Measurements from ENCODE around the gene MYPOP.

The MYPOP gene, protein sequence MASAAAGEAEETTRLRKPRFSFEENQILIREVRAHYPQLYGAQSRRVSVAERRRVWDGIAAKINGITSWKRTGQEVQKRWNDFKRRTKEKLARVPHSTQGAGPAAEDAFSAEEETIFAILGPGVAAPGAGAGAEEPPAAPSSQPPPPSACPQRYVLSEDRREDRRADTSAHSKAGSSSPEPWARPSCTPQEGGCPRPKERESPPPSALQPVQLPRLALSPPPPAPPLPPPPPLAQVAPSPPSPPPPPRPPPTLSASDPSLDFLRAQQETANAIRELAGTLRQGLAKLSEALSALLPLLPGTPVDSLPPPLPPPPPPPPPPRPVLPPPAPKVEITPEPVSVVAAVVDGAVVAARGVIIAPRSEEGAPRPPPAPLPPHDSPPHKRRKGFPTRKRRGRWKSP

DNA sequence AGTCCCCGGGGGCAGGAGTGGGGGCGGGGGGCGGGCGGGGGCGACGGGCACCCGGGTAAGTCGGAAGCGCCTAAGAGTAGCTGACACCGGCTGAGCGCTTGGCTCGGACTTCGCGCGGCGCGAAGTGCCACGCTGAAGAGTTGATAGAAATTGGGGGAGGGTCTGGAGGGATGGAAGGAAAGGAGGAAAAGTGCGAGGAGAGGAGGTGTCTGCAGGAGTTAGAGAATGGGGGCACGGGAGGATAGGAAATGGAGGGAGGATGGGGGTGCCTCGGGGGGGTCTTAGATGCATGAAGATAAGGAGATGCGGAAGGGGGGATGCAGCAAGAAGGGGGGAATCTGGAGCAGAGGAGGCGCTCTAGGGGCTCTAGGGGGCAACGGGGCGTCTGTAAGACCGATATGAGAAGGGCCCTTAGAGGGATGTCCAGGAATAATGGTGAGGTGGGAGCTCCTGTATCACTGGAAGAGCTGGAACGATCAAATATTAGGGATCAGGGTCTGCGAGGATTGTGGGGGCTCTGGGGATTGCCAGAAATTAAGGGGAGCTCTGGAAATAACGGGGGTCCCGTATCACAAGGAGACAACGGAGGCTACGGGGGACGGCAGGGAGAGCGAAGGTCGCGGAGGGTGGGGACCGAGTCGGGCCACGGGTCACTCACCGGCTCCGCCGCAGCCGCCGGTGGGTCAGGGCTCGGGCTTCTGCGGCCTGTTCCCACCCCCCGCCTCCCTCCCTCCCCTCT lies at the start of gene MYPOP:
Gene MYPOP (minus strand): TSS at position 702 of the 739 bp plus-strand sequence. CDS start 840 bp downstream, outside the sequence.
- peak within 1 kb of the TSS; percentile 83 for H3K9ac ChIP-seq (ENCODE audit: low read depth, low read length)
- H3K4me1 ChIP-seq (ENCODE audit: insufficient read depth, low read length) = peaks cover 4% of the 10 kb centered on the region; the same call in 1 of the 2 replicates
- H3K9me3 ChIP-seq (ENCODE audit: control insufficient read depth, insufficient read depth, low read length) = no peaks in the 10 kb centered on the region
- peaks cover 3% of the 10 kb centered on the region; the same call in 1 of the 2 replicates for H3K36me3 ChIP-seq (ENCODE audit: insufficient read depth, low read length)

DNA sequence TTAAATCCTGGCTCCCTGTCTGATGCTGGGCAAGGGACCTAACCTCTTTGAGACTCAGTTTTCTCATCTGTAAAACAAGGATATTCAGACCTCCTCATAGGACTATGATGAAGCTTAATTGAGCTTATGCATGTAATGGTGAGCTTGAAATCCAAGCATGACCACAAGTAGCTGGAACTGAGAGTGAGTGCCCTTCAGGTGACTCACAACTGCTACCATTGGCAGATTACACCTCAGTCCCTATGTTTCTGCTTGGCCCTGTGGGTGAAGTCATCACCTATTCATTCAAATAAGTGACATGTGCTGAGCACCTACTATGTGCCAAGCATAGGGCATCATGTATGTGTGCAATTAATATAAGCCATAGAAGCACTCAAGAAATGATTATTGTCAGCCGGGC lies 45.5 kb upstream of the MYPOP start:
- Histone ChIP-seq H3K9me3 (ENCODE audit: control insufficient read depth, insufficient read depth, low read length) (no peaks in the 10 kb centered on the region), H3K4me1 (ENCODE audit: insufficient read depth, low read length) (no peaks in the 10 kb centered on the region), H3K9ac (ENCODE audit: low read depth, low read length) (no peak overlapping the region), H3K36me3 (ENCODE audit: insufficient read depth, low read length) (no peaks in the 10 kb centered on the region)

DNA sequence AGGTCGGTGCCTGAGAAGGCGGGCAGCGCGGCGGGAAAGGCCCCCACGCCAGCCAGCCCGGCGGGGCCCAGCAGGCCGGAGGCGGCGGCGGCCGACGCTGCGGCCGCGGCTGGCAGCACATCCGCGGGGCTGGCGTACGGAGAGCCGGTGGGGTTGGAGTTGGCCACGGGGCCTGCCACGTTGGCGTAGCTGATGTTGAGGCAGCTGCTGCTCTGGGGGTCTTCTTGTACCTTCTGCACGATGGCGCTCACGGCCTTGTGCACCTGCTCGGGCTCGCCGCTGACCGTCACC lies 38.0 kb upstream of the MYPOP start:
- Histone ChIP-seq H3K9me3 (ENCODE audit: control insufficient read depth, insufficient read depth, low read length) (no peaks in the 10 kb centered on the region), H3K4me1 (ENCODE audit: insufficient read depth, low read length) (no peaks in the 10 kb centered on the region), H3K9ac (ENCODE audit: low read depth, low read length) (no peak overlapping the region), H3K36me3 (ENCODE audit: insufficient read depth, low read length) (no peaks in the 10 kb centered on the region)

DNA sequence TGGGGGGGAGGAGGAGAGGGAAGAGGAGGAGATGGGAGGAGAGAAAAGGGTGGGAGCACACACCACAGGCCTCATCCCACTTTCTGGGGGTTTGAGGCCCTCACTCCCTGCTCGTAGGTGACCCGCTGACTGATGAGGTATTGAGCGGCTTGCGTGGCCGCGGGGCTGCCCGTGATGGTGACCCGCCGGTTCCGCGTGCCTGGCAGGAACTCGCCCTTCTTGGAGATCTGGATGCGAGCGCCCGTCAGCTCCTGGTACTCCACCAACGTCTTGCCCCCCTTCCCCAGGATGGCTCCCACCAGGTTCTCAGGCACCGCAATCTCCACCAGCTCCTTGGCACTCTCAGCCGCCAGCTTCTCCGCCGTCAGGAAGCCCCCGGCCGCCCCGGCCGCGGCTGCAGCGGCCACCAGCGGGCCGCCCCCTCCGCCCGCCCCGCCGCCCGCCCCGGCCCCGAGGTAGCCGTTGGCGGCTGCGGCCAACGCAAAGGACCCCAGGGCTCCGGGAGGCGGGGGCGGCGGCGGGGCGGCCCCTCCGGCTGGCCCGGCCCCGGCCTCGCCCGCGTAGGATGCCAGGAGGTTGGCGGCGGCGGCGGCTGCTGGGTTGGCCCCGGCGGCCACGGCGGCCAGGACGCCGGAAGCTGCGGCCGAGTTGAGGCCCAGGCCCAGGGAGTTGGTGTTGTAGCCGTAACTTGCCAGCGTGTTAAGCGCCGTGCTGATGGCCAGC lies 37.5 kb upstream of the MYPOP start:
- Histone ChIP-seq H3K9me3 (ENCODE audit: control insufficient read depth, insufficient read depth, low read length) (no peaks in the 10 kb centered on the region), H3K36me3 (ENCODE audit: insufficient read depth, low read length) (no peaks in the 10 kb centered on the region), H3K9ac (ENCODE audit: low read depth, low read length) (no peak overlapping the region), H3K4me1 (ENCODE audit: insufficient read depth, low read length) (no peaks in the 10 kb centered on the region)

DNA sequence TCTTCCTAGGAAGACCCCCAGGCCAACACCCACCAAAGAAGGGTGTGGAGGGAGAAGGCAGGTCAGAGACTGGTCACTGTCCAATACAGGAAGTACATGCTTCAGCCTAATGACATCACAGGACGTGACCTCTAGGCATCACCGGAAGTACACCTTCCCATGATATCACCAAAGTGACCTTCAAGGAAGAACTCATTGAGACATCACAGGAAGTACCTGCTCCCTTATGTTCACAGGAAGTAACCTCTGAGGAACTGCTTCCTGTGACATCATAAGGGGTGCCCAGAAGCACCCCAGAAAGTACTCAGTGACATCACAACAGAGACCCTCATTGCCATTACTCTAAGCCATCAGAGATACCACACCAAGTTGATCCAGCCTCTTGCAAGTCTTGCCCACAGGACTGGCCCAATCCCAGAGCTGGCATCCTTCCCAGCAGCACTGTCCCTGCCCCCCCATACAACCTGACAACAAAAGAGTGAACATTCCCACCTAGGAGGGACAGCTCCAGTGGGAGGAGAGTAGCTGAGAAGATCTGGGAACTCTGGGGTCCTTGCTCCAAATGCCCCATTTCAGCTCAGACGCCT lies 36.4 kb upstream of the MYPOP start:
- H3K4me1 ChIP-seq (ENCODE audit: insufficient read depth, low read length) = no peaks in the 10 kb centered on the region
- H3K36me3 ChIP-seq (ENCODE audit: insufficient read depth, low read length) = no peaks in the 10 kb centered on the region
- no peaks in the 10 kb centered on the region for H3K9me3 ChIP-seq (ENCODE audit: control insufficient read depth, insufficient read depth, low read length)
- no peak overlapping the region for H3K9ac ChIP-seq (ENCODE audit: low read depth, low read length)

DNA sequence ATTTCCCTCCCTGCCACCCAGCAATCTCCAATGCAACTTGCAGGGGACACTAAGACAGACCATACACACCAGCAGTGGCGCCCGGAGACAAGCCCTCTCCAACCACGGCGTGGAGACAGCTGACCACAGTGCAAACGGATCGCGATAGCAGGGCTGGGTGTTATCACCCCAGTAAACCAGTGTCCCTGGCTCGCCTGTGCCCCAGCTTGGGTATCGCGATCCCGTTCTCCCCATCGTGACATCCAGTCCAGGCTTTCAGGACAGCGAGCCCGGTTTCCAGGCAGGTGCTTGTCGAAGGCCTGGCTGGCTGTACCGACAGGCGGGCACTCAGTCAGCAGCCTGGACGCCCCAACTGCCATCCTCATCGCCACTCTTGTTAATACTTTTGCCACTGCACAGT lies 32.9 kb upstream of the MYPOP start:
- Histone ChIP-seq H3K9ac (ENCODE audit: low read depth, low read length) (no peak overlapping the region), H3K9me3 (ENCODE audit: control insufficient read depth, insufficient read depth, low read length) (no peaks in the 10 kb centered on the region), H3K4me1 (ENCODE audit: insufficient read depth, low read length) (no peaks in the 10 kb centered on the region), H3K36me3 (ENCODE audit: insufficient read depth, low read length) (no peaks in the 10 kb centered on the region)

DNA sequence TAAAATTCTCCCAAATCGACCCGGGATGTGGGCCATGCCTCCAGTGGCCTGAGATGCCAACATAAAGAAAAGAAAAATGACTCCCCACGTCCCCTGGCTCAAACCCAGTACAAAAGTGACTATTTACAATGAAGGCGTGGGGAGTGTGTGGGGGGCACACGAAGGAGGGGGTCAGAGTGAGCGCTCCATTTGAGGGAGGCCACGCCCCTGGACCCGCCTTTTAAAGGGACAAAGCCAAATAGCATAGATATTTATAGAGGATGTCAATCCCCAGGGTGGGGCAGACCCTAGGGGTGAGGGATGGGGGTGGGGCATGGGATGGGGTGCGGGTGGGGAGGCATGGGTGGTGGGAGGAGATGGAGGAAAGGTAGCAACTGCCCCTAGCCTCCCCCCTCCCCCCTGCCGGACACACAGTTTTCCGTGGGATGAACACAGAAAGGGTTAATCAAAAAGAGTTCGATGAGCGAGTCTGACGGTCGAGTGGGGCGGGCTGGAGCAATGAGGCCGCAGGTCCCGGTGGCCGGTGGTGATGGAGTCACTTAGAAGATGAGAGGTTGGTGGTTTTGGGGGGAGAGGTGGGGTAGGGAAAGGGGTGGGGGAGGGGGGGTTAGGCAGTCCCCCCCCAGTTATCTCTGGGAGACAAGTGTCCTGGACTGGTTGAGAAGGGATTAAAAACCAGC lies 32.3 kb upstream of the MYPOP start:
- no peaks in the 10 kb centered on the region for H3K36me3 ChIP-seq (ENCODE audit: insufficient read depth, low read length)
- H3K9me3 ChIP-seq (ENCODE audit: control insufficient read depth, insufficient read depth, low read length) = no peaks in the 10 kb centered on the region
- no peak overlapping the region for H3K9ac ChIP-seq (ENCODE audit: low read depth, low read length)
- H3K4me1 ChIP-seq (ENCODE audit: insufficient read depth, low read length) = no peaks in the 10 kb centered on the region

DNA sequence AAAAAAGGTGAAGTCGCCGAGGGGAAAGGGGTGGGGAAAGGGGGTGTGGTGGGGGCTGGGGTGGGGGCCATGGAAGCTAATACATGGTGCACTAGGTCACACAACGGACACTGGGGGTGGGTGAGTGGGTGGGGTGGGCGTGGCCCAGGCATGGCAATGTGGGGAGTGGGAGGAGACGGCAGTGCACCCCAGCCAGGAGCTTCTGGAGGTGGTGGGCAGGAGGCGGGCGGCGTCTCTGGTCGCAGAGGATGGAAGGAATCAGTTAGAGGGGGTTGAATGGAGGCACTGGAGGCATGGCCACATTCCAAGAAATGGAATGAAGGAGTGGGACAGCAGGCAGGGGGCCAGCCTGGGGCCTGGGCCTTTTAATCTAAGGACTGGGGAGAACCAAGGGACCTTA lies 31.3 kb upstream of the MYPOP start:
- Histone ChIP-seq H3K9me3 (ENCODE audit: control insufficient read depth, insufficient read depth, low read length) (no peaks in the 10 kb centered on the region), H3K4me1 (ENCODE audit: insufficient read depth, low read length) (0 out of 2 replicates have a peak, but pooled peaks cover 6% of the 10 kb centered on the region), H3K9ac (ENCODE audit: low read depth, low read length) (no peak overlapping the region), H3K36me3 (ENCODE audit: insufficient read depth, low read length) (no peaks in the 10 kb centered on the region)

DNA sequence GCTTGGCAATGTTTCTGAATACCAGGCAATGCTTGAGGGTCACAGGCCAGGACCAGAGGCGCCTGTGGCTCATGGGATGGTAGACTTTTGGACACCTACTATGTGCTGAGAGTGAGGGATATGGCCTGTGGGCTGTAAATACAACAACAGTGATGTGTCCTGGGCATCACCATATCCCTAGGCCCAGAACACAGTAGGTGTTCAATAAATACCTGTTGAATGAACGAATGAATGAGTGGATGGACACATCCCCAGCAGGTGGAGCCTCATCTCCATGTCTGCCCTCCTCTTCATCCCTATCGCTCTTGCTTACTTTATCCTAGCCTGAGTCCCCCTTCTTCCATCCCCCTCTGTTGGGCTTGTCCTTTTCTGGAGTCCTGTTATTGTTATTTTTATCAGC lies 28.6 kb upstream of the MYPOP start:
- no peaks in the 10 kb centered on the region for H3K36me3 ChIP-seq (ENCODE audit: insufficient read depth, low read length)
- 0 out of 2 replicates have a peak, but pooled peaks cover 7% of the 10 kb centered on the region for H3K4me1 ChIP-seq (ENCODE audit: insufficient read depth, low read length)

DNA sequence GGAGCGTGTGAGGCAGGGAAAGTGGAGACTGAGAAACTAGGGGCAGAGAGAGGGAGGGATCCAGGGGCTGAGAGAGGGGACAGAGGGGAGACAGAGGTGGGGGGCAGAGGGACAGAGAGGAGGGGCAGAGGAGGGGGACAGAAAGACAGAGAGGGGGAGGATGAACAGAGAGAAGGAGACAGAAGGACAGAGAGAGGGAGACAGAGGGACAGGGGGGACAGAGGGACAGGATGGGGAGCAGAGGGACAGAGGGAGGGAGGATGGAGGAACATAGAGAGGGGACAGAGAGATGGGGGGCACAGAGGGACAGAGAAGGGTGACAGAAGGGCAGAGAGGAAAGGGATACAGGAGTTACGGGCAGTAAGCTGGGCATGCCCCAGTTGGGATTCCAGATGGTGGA lies 26.8 kb upstream of the MYPOP start:
- Histone ChIP-seq H3K9me3 (ENCODE audit: control insufficient read depth, insufficient read depth, low read length) (no peaks in the 10 kb centered on the region), H3K9ac (ENCODE audit: low read depth, low read length) (no peak overlapping the region), H3K4me1 (ENCODE audit: insufficient read depth, low read length) (0 out of 2 replicates have a peak, but pooled peaks cover 7% of the 10 kb centered on the region), H3K36me3 (ENCODE audit: insufficient read depth, low read length) (no peaks in the 10 kb centered on the region)

More for the DNA sequence above, 28.6 kb upstream of the MYPOP start:
- no peak overlapping the region for H3K9ac ChIP-seq (ENCODE audit: low read depth, low read length)
- H3K9me3 ChIP-seq (ENCODE audit: control insufficient read depth, insufficient read depth, low read length) = no peaks in the 10 kb centered on the region

DNA sequence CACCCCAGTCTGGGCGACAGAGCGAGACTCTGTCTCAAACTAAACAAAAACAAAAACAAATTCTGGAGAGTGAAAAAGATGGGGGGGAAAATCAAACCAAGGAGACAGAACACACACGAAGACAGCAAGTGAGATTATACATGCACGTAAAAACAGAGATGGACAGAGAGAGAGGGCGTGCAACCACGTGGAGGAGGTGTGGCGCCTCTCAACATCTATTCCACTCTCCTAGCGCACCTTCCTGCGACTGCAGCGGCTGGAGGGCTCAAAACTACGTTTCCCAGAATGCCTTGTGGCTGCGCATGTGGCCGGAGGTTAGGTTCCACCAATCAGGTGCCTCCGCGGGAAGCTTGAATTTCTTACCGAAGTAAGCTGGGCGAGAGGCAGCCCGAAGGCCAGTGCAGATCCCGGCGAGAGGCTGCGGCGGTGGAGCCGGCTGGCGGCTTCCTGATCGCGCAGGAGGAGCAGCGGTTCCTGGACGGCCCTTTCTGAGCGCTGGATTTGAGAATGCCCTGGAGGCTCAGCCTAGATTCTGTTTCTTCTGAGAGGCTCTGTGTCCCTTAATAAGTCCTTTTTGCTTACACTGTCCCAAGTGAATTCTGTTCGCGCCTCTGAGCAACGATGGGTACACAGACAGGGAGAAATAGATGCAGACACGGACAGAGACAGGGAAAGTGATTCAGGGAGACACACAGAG lies 25.3 kb upstream of the MYPOP start:
- peak overlapping the region; percentile 36 for H3K9ac ChIP-seq (ENCODE audit: low read depth, low read length)
- no peaks in the 10 kb centered on the region for H3K9me3 ChIP-seq (ENCODE audit: control insufficient read depth, insufficient read depth, low read length)
- 0 out of 2 replicates have a peak, but pooled peaks cover 7% of the 10 kb centered on the region for H3K4me1 ChIP-seq (ENCODE audit: insufficient read depth, low read length)

DNA sequence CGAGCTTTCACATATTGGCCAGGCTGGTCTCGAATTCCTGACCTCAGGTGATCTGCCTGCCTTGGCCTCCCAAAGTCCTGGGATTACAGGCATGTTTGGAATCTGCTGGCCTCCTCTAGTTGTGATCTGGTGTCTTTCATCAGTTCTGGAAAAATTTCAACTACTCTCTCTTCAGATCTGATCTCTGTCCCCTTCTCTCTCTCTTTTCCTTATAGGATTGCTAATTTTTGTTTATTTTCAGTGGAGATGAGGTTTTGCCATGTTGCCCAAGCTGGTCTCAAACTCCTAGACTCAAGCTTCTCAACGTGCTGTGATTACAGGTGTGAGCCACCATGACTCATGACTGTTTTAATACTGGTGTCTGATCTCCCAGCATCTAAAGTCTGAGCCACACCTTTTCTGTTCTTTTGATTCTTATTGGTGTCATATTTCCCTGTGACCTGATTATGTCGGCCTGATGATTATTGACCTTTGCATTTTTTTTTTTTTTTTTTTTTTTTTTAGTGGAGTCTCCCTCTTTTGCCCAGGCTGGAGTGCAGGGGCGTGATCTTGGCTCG lies 22.6 kb upstream of the MYPOP start:
- Histone ChIP-seq H3K4me1 (ENCODE audit: insufficient read depth, low read length) (0 out of 2 replicates have a peak, but pooled peaks cover 7% of the 10 kb centered on the region), H3K9ac (ENCODE audit: low read depth, low read length) (no peak overlapping the region), H3K36me3 (ENCODE audit: insufficient read depth, low read length) (no peaks in the 10 kb centered on the region), H3K9me3 (ENCODE audit: control insufficient read depth, insufficient read depth, low read length) (no peaks in the 10 kb centered on the region)

More for the DNA sequence above, 25.3 kb upstream of the MYPOP start:
- H3K36me3 ChIP-seq (ENCODE audit: insufficient read depth, low read length) = no peaks in the 10 kb centered on the region

DNA sequence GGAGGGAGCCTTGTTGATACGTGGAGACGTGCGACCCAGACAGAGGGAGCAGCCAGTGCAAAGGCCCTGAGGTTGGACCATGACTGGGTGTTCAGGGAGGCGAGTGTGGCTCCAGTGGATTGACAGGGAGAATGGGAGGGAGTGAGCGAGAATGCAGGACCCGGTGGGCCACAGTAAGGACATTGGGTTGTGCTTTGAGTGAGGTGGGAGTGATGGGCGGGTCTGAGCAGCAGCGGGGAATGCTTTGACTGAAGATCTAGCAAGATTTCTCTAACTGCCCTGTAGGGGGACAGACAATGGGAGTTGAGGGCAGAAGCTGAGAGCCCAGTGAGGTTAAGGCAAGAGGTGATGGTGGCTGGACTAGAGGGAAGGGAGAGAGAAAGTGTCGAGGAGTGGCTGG lies 19.9 kb upstream of the MYPOP start:
- no peaks in the 10 kb centered on the region for H3K9me3 ChIP-seq (ENCODE audit: control insufficient read depth, insufficient read depth, low read length)
- no peaks in the 10 kb centered on the region for H3K4me1 ChIP-seq (ENCODE audit: insufficient read depth, low read length)
- no peak overlapping the region for H3K9ac ChIP-seq (ENCODE audit: low read depth, low read length)
- no peaks in the 10 kb centered on the region for H3K36me3 ChIP-seq (ENCODE audit: insufficient read depth, low read length)
